Colonic mucosa (tissue), 4 donors: ENCODE results near the gene FOXP2. TPM values are rescaled to one million over a fixed set of nuclear protein-coding genes. Genes with fewer than 3 reads are reported as not detected.

Experiments used
- DNase-seq: peaks from one replicate; pipeline ENCODE4 v3.0.0-alpha.2; 2020
- H3K27ac ChIP-seq: fragments of 200-600 bp; one replicate; pipeline ENCODE4 v1.8.0; 2021
- H3K27me3 ChIP-seq: fragments of 200-600 bp; one replicate; pipeline ENCODE4 v1.8.0; 2021
- H3K36me3 ChIP-seq: fragments of 200-600 bp; one replicate; pipeline ENCODE4 v1.8.0; 2021
- H3K4me1 ChIP-seq: fragments of 200-600 bp; one replicate; pipeline ENCODE4 v1.8.0; 2021; ENCODE audit warnings: mild to moderate bottlenecking
- H3K4me3 ChIP-seq: fragments of 200-600 bp; one replicate; pipeline ENCODE4 v1.8.0; 2021
- H3K9ac ChIP-seq, 2 donors: one replicate each; pipeline ENCODE4 v1.7.0; 2013; ENCODE audit warnings: control low read depth in 2 of 2, low read depth in 2 of 2, low read length in 2 of 2
- H3K9me3 ChIP-seq: fragments of 200-600 bp; one replicate; pipeline ENCODE4 v1.8.0; 2021
- intact Hi-C: fragments of 100-400 bp; cut with DNase I; formaldehyde crosslinking; loops from one replicate; pipeline ENCODE4 v1.14.1; 2022
- total RNA-seq, 2 donors: library from RNA; stranded (reverse); fragmentation: NEBNext Ultra II Directional in 1 of 2; extraction: Animal tissue kit (Norgen Biotek cat#: 25700) in 1 of 2; gene quantifications; one replicate each; pipeline ENCODE4 v1.2.1, GENCODE V29; 2021
- TF ChIP-seq, protein P1 (sequence below): fragments of 200-600 bp; IDR thresholded peaks from one replicate; pipeline ENCODE4 v1.8.0; 2022; ENCODE audit warnings: antibody characterized with exemption, mild to moderate bottlenecking
- donor health status: healthy.
- donor health status: DM: no; HTN: no; CAD: no.
- donor health status: DM: no; HTN: no; CAD: no.

FOXP2 gene
- total RNA-seq, 2 donors from 2014 or later = 5.3 to 20.0 TPM

DNA sequence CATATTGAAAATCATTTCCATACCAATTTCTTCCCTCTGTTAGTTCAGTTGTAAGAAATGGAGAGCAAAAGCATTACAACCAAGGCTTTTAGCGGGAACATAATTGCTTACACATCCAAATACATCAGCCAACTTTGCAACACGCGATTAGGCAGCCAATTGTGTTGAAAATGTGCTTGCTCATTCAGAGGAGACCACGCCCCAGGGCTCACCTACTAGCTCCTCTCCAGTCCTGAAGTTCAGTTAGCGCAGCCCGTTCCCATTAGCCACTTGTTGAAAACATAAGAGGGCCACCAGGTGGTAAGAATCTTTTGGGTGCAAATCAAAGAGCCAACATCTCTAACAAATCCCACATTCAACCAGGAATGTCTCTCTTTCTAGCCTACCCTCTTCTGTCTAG lies 294.0 kb downstream of the FOXP2 start:
- TF ChIP-seq, protein P1, sequence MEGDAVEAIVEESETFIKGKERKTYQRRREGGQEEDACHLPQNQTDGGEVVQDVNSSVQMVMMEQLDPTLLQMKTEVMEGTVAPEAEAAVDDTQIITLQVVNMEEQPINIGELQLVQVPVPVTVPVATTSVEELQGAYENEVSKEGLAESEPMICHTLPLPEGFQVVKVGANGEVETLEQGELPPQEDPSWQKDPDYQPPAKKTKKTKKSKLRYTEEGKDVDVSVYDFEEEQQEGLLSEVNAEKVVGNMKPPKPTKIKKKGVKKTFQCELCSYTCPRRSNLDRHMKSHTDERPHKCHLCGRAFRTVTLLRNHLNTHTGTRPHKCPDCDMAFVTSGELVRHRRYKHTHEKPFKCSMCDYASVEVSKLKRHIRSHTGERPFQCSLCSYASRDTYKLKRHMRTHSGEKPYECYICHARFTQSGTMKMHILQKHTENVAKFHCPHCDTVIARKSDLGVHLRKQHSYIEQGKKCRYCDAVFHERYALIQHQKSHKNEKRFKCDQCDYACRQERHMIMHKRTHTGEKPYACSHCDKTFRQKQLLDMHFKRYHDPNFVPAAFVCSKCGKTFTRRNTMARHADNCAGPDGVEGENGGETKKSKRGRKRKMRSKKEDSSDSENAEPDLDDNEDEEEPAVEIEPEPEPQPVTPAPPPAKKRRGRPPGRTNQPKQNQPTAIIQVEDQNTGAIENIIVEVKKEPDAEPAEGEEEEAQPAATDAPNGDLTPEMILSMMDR = no peak
- Histone ChIP-seq H3K9ac (no peak overlapping the region), H3K36me3 (no peaks in the 10 kb centered on the region), H3K4me3 (no peak overlapping the region), H3K27me3 (no peaks in the 10 kb centered on the region), H3K9me3 (no peaks in the 10 kb centered on the region), H3K27ac (no peak overlapping the region), H3K4me1 (no peaks in the 10 kb centered on the region)
- no peak for DNase-seq
- intact Hi-C loops = no loop called here

DNA sequence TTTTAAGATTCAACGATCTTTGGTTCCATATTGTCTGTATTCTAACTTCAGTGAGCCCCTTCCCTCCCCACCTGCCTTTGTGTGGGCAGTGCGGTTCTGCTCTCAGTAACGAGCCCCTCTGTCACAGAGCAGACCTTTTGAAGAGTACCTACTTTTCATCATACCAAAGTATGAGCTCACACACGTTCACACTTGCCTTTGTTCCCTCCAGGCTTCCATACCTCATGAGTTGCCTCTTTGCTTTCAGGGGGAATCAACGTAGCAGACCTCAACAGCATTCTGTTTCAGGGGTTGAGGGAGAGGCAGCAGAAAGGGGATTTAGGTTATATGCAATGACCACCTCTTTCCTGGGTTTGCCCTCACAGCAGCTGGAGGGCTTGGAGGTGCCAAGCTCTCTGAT lies 295.9 kb downstream of the FOXP2 start:
- Histone ChIP-seq H3K27me3 (no peaks in the 10 kb centered on the region), H3K9me3 (no peaks in the 10 kb centered on the region), H3K4me3 (no peak overlapping the region), H3K4me1 (no peaks in the 10 kb centered on the region), H3K36me3 (no peaks in the 10 kb centered on the region), H3K27ac (no peak overlapping the region), H3K9ac (no peak overlapping the region)
- no peak for DNase-seq
- TF ChIP-seq, protein P1 = no peak
- intact Hi-C loops = no loop called here

DNA sequence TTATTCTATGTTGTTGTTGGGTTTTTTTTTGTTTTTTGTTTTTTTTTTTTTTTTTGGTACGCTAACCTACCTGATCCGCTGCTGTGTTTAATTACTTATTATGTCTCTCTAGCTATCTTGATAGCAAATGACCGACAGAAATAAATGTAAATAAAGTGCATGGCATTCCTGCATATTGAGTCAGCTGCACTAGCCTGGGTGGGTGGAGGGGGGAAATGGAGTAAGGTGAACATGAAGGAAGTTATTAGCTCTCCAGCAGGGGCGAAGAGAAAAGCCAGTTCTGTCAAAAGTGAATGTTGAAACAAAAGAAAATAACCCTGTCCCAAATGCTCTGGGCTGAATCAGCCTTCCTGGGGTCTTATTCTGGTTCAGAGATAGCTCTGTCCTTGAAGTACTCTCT lies 296.6 kb downstream of the FOXP2 start:
- DNase-seq = no peak
- Histone ChIP-seq H3K9me3 (no peaks in the 10 kb centered on the region), H3K4me1 (no peaks in the 10 kb centered on the region), H3K36me3 (no peaks in the 10 kb centered on the region), H3K9ac (no peak overlapping the region), H3K27me3 (no peaks in the 10 kb centered on the region), H3K27ac (no peak overlapping the region), H3K4me3 (no peak overlapping the region)
- intact Hi-C loops = no loop called here
- TF ChIP-seq, protein P1 = no peak

DNA sequence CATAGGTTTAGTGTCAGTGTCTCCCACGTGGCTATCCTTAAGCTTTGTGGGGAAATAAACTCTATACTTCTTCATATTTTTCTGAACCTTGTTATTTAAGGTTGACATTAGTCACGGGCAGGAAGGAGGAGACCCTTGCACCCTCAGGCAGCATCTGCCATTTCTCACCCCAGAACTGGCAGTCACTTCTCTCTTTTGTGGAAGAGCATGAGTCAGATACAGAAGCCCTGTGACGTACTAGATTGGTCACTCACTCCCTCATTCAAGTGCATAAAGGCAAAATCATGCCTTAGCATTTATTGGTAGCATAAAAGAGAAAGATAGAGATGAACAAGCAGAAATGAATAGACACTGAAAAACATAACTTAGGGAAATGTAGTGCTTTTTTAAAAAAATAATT lies 301.3 kb downstream of the FOXP2 start:
- H3K4me1 ChIP-seq = no peaks in the 10 kb centered on the region
- DNase-seq = no peak
- H3K27me3 ChIP-seq = no peaks in the 10 kb centered on the region
- TF ChIP-seq, protein P1 = no peak
- H3K9ac ChIP-seq = no peak overlapping the region
- intact Hi-C loops = no loop called here
- no peaks in the 10 kb centered on the region for H3K36me3 ChIP-seq
- H3K4me3 ChIP-seq = no peak overlapping the region
- no peak overlapping the region for H3K27ac ChIP-seq
- no peaks in the 10 kb centered on the region for H3K9me3 ChIP-seq

DNA sequence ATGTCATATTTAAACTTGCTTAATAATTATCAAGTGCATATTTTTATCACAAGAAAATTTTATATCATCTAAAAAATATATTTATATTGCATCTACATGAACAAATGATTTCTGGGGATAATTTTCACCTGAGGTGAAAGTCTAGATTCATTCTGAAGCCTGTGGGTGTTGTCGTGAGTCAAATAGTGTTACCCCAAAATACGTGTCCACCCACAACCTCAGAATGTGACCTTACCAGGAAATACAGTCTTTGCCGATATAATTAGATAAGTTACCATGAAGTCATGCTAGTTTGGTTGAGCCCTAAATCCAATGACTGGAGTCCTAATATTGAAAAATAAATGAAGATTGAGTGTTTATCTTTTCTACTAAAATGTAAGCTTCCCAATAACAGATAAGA lies 304.2 kb downstream of the FOXP2 start:
- H3K9me3 ChIP-seq = no peaks in the 10 kb centered on the region
- no peak for DNase-seq
- no peak overlapping the region for H3K27ac ChIP-seq
- H3K9ac ChIP-seq = no peak overlapping the region
- TF ChIP-seq, protein P1 = no peak
- H3K4me3 ChIP-seq = no peak overlapping the region
- no peaks in the 10 kb centered on the region for H3K36me3 ChIP-seq
- intact Hi-C loops = no loop called here
- no peaks in the 10 kb centered on the region for H3K27me3 ChIP-seq
- H3K4me1 ChIP-seq = no peaks in the 10 kb centered on the region

DNA sequence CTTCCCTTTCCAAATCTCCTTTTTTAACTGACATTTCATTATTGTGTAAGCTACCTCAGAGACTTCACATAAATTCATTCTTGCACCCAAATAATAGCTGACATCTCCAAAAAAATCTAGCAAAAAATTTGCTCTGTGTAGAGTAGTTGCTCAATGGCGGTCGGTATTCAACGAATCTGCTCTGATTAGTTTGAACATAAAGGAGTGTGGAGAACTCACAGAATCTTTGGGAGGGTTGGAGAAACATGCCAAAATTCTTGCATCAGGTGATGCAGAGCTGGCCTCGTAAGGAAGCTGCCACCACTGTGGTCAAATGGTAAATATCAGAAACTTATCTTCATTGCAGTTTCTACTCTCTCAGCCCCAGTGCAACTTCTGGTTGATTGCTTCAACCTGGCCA lies 306.1 kb downstream of the FOXP2 start:
- Histone ChIP-seq H3K9me3 (no peaks in the 10 kb centered on the region), H3K9ac (no peak overlapping the region), H3K27ac (no peak overlapping the region), H3K36me3 (no peaks in the 10 kb centered on the region), H3K27me3 (no peaks in the 10 kb centered on the region), H3K4me3 (no peak overlapping the region), H3K4me1 (no peaks in the 10 kb centered on the region)
- intact Hi-C loops = no loop called here
- no peak for DNase-seq
- TF ChIP-seq, protein P1 = no peak
